ENCODE measurements around the gene SMC3. TPM values are rescaled to one million over a fixed set of nuclear protein-coding genes. Genes with fewer than 3 reads are reported as not detected.

The SMC3 gene
- total RNA-seq, 1 donor from 2014 or later: 29.8 TPM

- no peak for DNase-seq
- peaks cover 15% of the 10 kb centered on the region for H3K4me1 ChIP-seq
- peak within 1 kb of the TSS; percentile 41 for H3K4me3 ChIP-seq
- no peaks in the 10 kb centered on the region for H3K9me3 ChIP-seq
- peak; percentile 54 for ATAC-seq
- peaks cover 82% of the 10 kb centered on the region for H3K27me3 ChIP-seq
- H3K27ac ChIP-seq: no peak within 1 kb of the TSS
- intact Hi-C loops (cut with DNase I): no loop called here
- H3K36me3 ChIP-seq: no peaks in the 10 kb centered on the region
- TF ChIP-seq, protein P1, sequence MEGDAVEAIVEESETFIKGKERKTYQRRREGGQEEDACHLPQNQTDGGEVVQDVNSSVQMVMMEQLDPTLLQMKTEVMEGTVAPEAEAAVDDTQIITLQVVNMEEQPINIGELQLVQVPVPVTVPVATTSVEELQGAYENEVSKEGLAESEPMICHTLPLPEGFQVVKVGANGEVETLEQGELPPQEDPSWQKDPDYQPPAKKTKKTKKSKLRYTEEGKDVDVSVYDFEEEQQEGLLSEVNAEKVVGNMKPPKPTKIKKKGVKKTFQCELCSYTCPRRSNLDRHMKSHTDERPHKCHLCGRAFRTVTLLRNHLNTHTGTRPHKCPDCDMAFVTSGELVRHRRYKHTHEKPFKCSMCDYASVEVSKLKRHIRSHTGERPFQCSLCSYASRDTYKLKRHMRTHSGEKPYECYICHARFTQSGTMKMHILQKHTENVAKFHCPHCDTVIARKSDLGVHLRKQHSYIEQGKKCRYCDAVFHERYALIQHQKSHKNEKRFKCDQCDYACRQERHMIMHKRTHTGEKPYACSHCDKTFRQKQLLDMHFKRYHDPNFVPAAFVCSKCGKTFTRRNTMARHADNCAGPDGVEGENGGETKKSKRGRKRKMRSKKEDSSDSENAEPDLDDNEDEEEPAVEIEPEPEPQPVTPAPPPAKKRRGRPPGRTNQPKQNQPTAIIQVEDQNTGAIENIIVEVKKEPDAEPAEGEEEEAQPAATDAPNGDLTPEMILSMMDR (IDR thresholded peaks at IDR 0.05): no peak
Observed at GRCh38 chr10:110643653-110644597, 76.4 kb downstream of the SMC3 start, which contains the start of gene RBM20. Gene RBM20 (plus strand): TSS chr10:110644336. CDS start chr10:110644455, 119 bp downstream.

GRCh38 chr10:110644598-110645462 lies 77.3 kb downstream of the SMC3 start:
- Histone ChIP-seq H3K27me3 (peaks cover 91% of the 10 kb centered on the region), H3K4me1 (peaks cover 15% of the 10 kb centered on the region), H3K9me3 (no peaks in the 10 kb centered on the region), H3K4me3 (peak overlapping the region; percentile 41), H3K36me3 (no peaks in the 10 kb centered on the region), H3K27ac (no peak overlapping the region)
- ATAC-seq (no peak), DNase-seq (no peak)
- intact Hi-C loops (cut with DNase I): no loop called here
- TF ChIP-seq, protein P1 (IDR thresholded peaks at IDR 0.05): no peak

GRCh38 chr10:110646417-110647135 lies 79.1 kb downstream of the SMC3 start:
- Histone ChIP-seq H3K4me1 (peaks cover 15% of the 10 kb centered on the region), H3K9me3 (no peaks in the 10 kb centered on the region), H3K27me3 (peaks cover 88% of the 10 kb centered on the region), H3K4me3 (no peak overlapping the region), H3K27ac (no peak overlapping the region), H3K36me3 (no peaks in the 10 kb centered on the region)
- TF ChIP-seq, protein P1 (IDR thresholded peaks at IDR 0.05): no peak
- intact Hi-C loops (cut with DNase I): no loop called here
- DNase-seq (no peak), ATAC-seq (no peak)

DNA sequence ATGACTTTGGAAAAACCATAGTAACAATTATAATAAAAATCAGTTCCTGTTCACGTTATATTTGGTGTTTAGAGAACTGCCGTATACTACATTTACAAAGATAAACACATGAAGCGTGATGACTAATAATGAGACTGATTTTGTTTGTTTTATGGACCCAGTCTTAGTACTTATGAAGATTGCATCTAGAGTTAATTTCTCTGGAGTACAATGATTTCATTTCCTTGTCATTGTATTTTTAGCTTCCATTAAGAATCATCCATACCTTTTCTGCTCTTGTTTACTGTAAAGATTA lies 79.6 kb downstream of the SMC3 start:
- no peaks in the 10 kb centered on the region for H3K36me3 ChIP-seq
- H3K27me3 ChIP-seq: peaks cover 83% of the 10 kb centered on the region
- H3K9me3 ChIP-seq: no peaks in the 10 kb centered on the region
- TF ChIP-seq, protein P1 (IDR thresholded peaks at IDR 0.05): no peak
- peaks cover 15% of the 10 kb centered on the region for H3K4me1 ChIP-seq
- ATAC-seq (no peak), DNase-seq (no peak)
- no peak overlapping the region for H3K4me3 ChIP-seq
- no peak overlapping the region for H3K27ac ChIP-seq
- intact Hi-C loops (cut with DNase I): no loop called here

DNA sequence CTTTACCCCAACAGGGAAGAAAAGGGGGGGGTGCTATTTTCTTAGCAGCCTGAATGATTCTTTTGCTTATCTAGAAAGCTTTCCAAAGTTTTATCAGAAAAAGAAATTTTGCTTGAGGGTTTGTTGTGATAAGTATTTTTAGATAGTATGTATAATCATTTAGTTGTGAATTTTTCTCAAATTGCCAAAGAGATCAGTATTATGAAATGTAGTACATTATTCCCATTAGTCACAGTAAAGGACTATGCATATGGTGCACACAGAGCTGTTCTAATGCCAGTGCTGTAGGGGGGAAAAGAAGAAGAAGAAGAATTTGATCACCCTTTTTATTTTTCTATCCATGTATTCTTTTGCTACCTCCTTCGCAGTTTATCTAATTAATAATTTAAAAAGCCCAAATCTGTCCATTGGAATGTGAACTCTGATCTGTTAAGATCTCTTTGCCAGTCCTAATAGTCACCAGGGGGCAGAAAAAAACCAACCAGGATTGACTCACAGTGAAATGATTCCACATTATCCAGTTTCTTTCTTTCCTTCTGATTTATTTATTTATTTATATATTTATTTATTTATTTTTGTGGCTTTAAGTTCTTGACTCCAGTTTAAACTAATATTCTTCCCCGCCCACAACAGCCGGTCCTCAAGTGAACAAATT lies 81.3 kb downstream of the SMC3 start:
- Histone ChIP-seq H3K36me3 (no peaks in the 10 kb centered on the region), H3K4me3 (no peak overlapping the region), H3K9me3 (no peaks in the 10 kb centered on the region), H3K27ac (no peak overlapping the region), H3K27me3 (peaks cover 79% of the 10 kb centered on the region), H3K4me1 (peaks cover 6% of the 10 kb centered on the region)
- TF ChIP-seq, protein P1 (IDR thresholded peaks at IDR 0.05): no peak
- DNase-seq (no peak), ATAC-seq (no peak)
- intact Hi-C loops (cut with DNase I): no loop called here

Data from upper lobe of right lung (tissue), 1 donor.